Stimulated activated CD8-positive, alpha-beta memory T cell treated with anti-CD3 and anti-CD28 coated beads, Interleukin-12 subunit alpha, Interleukin-12 subunit beta, amount 100 ng/mL, for 1 hour (primary cell): Measurements from ENCODE around the gene CLCF1.

ENCODE experiments used
- DNase-seq: peaks from one replicate; pipeline ENCODE4 v3.0.0-alpha.2; 2020; ENCODE audit warnings: low read depth

Gene CLCF1

DNA sequence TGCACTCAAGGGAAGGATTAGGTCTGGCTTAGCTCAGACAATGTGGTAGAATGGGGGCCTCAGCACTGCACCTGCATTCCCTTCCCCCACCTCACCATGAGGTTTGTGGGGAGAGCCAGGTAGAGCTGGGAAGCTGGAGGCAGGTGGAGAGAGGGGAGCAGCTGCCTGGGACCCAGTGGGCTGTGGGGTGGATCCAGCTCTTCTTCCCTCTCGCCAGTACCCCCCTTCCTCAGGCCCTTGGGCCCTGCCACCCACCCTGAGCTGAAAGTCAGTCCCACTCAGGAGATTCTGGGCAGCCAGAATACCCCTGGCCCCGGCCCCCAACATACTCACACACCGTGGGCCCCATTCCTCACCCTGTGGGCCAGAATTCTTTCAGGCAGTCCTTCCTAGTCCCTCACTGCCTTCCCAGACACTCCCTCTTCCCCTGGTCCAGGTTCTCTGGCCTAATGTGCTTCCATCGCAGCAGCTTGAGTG lies 17.0 kb downstream of the CLCF1 start:
- no peak for DNase-seq

DNA sequence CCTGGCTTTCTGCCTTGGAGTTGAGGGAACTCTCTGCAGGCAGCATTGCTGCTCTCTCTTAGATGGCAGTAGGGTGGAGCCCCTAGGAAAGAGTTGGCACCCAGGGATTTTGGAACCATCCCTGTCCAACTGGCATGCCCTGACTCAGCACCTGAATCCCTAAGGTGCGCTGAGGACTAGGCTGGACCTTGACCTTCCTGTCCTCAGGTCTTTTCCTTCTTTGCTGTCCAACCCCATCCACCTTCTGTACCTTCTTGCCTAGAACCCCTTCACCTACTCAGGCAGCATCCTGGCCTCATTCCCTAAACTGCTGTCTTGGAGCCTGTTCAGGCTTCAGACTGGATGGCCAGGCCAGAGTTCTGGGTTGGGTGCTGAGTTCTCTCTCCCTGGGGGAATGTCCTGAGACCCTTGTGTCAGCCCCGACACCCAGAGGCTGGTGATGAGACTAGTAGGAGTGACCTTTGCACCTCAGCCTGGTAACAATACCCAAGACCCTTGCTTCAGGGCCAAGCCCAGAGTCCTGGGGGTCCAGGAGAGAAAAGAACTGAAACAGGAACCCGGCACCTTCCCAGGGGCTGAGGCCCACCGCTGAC lies 17.5 kb downstream of the CLCF1 start:
- no peak for DNase-seq

DNA sequence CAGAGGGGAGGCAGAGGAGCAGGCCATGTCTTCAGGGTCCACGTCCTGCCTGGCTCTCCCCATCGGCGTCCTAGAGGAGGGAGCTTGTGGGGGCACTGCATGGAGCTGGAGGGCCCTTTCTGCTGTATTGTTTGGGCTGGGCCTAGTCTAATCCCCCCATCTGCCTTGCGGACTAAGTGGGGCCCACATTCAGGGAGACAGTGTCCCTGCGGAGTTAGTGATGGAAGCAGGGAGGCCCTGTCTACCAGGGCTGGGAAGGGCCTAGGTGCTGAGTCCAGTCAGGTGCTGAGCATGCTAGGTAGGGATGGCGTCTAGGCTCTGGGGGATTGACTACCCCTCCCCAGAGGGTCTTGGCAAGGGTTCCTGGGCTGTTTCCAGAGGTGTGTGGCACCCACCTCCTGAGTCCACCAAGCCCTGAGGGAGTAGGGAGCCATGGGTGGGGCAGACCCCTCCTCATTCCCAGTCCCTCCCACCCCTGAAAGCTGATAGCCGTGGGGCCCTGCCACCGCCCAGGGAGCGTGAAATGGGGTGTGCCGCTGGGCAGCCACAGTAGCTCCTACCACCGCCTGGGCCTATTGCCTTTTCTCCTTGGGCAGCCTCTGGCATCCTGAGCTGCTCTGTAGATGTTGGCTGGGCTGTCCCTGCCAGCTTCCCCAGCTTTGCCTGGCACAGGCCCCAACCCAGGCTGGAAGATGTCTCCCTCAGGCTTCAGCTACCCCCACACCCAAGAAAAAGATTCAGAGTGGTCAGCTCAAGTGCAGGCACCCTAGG lies 18.2 kb downstream of the CLCF1 start:
- no peak for DNase-seq

DNA sequence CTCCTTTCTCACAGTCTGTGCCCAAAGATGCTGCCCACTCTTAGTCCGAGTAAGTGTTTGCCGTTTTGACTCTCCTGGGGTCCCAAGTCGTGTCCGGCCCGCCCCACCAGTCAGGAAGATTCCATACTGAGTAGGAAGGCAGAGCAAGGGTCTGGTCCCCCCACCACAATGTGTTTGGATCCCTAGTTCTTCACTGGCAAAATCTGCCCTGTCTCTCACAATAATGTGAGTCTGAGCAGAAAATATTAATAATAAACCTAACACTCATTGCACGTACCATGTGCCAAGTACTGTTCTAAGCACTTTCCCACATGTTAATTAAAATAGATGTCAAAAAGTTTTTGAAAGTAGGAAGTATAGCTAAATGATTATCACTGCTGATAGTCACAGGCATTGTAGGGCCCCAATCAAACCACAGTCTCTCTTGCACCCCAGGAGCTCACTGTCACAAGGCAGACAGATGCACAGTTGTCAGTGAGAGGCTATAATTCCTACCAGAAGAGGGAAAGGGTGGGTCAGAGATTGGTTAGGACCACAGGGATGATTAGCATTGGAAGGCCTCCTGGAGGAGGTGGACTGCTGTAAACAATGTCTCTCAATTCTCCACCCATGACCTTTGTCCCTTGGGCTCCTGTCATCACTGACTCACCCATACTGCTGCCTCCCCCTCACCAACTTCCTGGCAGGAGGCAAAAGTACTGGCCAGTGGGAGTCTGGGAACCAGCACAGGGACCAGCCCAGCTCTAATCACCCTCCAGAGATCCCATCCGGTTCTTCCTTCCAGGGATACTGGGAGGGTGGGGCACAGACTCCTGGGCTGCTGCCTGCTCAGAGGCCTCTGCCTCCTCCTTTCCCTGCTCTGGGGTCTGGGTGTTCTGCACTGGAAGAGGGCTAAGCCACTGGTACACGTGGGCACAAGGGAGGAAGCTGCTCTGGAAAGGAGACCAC lies 19.0 kb downstream of the CLCF1 start:
- no peak for DNase-seq

DNA sequence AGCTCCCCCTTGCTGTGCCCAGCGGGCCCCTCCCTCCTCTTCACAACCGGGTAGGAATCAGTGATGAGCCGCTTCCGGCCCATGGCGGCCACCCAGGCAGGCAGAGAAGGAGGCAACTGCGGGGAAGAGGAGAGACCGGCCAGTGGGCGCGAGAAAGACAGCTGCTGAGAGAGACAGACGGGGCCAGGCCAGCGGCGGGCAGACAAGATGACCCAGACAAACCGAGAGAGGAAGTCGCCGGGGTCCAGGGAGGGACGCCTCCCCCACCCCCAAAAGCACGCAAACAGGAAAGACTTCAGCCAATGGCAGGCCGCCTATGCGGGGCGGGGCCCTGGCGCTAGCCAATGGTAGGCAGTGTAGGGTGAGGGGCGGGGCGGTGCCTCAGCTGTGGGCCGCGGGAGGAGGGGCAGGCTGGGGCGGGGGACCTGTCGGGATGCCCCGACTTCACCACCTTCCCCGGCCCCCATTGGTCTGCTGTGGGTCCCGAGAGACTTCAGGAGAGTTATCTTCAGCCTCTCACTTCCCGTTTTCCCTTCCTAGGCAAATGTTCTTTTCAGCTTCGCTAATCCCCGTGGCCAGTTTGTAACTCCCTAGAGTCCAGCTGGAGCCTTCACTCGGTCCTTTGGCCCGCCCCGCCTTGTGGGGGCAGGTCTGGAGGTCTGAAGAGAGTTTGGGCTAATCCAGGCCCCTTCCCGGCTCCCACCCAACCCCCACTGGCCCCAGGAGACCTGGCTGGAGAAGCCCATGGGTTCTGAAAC lies 19.9 kb downstream of the CLCF1 start, which contains the start of gene POLD4:
Gene POLD4 (minus strand): TSS at position 230 of the 758 bp plus-strand sequence. CDS start 147 bp downstream, at position 83.
- peak; percentile 94 for DNase-seq

DNA sequence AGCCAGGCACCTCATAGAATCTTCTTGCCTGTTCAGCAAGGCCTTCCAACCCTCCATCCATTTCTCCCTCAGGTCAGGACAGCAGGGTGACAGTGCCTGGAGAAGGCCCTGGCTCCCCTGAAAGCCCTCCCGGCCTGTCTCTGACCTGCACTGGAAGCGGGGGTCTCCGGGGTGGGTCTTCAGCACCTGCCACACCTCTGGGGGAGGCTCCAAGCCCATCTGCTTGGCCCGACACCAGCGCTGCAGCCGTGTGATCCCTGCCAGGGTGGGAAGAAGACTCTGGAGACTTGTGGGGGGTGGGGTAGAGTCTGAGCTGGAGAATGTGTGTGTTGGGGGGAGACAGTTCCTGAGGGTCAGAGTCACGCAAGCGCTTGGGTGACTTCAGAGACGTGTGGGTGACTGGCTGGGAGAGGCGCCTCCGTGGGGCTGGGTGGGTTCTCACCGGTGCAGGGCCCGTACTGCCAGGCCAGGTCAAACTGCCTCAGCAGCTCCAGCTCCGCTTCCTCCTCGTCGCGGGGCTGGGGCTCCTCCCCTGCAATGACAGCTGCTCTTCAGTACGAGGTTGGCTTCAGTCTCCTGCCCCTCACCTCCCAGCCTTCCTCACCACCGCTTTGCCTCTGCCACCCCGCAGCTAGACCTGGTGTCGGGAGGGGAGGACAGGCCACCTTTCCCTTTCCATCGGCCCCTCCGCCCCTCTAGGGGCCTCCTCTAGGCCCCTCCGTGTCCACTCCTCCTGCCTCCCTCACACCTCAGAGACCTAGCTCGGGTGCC lies 20.7 kb downstream of the CLCF1 start:
- no peak for DNase-seq

DNA sequence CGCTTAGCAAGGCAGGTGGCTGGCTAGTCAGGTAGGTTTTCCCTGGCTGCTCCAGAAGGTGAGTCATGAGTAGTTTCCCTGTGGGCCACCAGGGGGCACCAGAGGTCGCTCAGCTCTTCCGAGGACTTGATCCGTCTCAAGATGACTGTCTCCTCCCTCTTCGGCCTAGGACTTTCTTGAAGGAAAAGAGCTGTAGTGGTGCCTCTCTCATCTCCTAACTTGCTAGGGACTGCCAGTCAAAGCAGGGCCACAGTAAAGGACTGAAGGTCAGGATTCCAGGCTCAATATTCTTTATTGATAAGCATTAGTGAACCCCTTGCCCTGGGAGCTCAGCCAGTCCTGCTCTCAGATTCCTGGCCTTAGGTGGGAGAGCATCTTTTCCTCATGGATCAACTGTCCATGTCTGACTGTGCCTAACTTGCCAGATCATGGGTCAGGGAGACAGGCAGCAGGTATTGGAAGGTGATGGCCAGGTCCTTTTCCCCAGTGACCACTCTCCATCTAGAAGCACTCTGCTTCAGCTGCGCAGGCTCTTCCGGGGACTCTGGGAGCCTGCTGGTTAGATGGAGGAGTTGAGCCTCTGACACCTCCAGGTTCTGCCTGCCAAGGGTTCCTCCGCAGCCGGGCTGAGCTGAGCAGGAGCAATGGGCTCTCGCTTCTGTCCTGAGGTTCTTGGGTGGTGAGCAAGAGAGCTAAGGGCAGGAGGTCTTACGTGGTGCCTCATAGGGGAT lies 22.0 kb downstream of the CLCF1 start:
- peak; percentile 51 for DNase-seq

DNA sequence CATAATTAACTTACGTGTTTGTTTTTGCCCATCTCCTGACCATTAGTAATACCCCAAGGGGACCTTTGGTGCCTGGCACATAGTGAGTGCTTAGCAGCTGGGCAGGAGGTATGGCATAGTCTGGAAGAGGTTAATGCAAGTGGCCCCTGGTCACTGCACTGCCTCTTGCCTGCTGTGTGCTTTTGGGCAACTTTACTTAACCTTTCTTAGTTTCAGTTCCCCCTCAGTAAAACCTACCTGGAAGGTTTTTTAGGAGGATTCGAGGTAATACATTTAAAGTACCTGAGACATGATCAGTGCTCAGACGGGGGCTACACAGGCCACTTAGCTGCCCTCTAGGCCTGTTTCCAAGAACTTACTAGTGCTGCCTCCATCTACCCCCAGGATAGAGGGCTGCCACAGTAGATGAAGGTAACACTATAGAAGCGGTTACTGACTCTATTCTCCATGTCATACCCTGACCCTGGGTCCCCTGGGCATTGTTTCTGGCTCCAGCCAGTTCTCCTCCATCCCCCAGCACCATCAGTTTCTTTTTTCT lies 23.4 kb downstream of the CLCF1 start:
- no peak for DNase-seq

DNA sequence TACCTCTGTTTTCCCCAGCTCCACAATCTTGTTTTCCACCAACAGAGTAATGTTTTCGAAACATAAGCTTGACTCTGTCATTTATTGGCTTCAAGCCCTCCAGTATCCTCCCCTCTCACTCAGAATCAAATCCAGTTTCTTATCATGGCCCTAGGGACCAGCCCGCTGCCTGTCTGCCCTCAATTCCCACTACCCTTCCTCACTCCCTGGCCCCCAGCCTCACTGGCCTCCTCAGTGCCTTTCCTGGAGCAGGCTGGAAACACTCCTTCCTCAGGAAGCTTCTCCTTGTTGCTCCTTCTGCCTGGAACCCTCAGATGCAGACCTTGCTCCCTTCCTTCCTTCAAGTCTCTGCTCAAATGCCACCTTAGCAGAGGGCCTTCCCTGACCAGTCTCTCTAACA lies 23.9 kb downstream of the CLCF1 start:
- no peak for DNase-seq

DNA sequence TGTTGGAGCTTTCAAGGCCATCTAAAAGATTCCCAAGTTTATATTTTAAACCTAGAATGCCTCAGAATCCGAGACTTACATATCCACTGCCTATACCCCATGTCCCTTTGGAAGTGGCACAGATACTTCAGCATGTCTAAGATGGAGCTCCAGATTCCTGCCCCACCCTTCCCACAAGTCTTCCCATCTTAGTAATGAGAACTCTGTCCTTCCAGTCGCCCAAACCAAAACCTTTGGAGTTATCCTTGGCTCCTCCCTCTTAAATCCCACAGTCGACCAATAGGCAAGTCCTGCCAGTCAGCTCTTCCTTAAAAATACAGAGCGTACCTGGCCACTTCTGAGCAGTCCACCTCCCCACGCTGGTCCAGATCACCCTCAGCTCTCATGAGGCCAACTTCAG lies 24.4 kb downstream of the CLCF1 start:
- DNase-seq = no peak

DNA sequence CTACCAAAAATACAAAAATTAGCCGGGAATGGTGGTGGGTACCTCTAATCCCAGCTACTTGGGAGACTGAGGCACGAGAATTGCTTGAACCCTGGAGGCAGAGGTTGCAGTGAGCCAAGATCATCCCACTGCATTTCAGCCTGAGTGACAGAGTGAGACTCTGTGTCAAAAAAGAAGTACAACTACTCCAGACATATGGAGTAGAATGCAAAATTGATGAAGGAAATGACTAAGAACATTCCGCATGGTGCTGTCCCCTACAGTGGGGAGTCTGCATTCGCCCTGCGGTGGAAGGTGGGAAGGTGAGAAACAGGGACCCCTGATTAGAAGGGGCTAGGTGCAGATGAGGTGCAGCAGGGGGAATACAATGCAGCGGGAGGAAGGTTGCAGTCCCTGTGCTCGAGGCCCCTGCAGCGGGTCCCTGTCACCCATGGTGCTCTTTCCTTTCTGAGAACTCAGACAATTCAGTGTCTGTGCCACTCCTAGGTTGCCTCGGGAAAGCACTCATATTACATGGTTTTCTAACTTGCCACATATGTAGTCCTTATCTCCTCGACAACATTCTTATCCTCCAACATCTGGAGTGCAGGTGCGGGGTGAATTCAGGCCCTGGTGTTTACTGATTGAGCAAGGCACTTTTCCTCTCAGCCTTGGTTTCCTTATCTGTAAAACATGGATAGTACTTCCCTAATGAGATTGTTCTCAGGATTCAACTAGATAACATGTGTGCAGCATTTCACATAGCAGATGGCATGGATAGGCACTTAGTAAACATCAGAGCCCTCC lies 25.2 kb downstream of the CLCF1 start:
- DNase-seq = no peak

DNA sequence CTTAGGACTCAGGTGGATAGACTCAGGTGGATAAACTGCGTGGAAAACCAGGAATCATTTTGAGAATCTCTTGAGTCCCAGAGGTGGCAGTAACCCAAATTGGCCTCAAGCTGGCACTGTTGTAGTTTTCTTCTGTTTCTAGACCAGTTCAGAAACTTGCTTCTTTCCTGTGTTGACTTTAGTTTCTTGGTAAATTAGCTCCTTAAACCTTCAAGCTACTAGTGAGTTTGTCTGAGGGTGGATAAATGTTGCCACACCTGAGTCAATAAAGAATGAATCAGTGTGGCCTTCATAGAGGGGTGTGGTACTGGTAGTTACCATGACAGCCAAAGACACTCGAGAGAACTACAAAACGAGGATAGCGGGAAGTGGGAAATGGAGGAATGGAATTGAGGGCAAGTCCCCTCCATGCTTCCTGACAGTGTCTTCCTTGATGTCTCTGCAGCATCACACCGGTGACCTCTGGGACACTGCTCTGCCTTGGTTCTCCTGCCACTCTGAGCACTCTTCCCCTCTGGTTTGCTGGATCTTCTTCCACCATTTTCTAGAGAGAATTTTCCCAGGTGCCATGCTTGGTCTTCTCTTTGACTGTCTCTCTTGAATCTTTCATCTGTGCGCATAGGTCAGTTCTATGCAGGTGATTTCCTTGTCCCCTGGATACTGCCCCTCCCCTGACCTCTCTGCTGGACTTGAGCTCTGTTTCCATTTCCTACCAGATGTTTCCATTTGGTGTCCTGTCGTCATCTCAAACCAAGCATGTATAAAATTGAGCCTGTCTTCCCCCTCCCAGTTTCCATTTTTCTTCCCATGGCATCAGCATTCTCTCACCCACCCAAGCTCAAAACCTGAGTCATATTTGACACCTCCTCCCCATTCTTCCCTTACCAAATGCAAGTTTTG lies 27.2 kb downstream of the CLCF1 start:
- no peak for DNase-seq

DNA sequence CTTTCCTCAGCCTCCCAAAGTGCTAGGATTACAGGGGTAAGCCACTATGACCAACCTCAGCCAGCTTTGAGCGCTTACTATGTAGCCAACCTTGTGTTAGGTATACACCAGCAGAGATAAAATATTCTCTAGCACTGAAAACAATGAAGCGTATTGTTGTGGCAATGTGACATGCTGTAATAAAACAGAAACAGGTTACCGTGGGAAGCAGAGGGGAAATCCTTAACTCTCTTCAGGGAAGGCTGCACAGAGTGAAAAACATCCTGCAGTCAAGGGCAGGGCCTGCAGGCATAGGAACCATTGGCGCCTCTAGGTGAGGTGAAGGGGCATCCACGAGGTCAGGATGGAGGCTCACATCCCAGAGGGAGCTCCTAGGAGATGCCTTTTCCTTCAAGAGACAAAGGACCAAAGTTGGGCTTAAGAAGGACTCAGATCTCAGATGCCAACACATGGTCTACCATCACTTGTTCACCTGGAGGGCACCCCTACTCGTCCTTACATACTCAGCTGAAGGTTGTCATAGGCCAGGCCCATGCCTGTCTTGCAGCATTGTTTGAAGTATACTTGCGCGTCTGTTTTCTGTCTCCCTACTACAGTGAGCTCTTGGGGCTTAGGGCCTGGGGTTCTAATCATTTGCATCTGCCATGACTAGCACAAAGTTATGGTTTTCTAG lies 28.0 kb downstream of the CLCF1 start:
- no peak for DNase-seq

DNA sequence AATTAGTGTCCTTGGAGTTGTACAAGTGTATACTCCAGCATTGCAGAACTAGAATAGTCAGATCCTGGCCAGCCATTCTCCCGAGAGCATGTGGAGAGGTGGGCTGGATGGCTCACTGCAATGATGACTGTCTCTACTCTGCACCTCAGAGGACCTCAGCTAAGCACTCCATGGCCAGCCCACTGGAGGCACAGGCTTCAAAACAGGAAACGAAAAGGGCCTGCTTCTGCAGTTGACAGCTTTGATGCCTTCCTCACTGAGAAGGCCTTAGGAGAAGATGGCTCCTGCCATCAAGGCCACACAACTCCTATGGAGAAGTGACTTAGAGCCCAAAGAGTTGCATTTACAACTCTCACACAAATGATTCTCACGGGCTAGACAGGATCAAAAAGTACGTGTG lies 29.1 kb downstream of the CLCF1 start:
- DNase-seq = no peak

DNA sequence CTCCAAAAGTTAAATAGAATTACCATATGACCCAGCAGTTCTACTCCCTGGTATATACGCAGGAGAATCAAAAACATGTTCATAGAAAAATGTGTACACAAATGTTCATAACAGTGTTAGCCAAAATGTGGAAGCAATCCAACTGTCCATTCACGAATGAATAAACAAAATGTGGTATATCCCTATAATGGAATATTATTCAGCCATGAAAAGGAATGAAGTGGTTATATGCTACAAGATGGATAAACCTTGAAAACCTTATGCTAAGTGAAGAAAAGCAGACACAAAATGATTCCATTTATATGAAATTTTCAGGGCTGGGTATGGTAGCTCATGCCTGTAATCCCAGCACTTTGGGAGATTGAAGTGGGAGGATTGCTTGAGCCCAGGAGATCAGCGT lies 36.1 kb downstream of the CLCF1 start:
- no peak for DNase-seq

DNA sequence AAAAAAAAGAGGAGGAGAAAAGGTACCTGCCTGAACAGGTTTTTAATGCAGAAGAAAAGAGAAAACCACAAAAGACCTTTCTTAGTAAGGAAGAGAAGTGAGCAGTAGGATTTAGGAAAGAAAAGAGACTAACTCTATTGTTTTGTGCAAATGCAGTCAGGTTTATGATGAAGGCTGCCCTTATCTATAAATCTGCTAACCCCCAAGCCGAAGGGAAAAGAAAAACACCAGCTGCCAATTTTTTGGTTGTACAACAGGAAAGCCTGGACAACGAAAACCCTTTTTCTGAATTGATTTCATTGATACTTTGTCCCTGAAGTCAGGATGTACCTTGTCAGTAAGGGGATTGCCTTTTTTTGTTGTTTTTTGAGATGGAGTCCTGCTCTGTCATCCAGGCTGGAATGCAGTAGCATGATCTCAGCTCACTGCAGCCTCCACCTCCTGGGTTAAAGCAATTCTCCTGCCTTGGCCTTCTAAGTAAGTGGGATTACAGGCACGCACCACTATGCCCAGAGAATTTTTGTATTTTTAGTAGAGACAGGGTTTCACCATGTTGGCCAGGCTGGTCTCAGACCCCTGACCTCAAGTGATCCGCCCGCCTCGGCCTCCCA lies 41.2 kb downstream of the CLCF1 start:
- no peak for DNase-seq

DNA sequence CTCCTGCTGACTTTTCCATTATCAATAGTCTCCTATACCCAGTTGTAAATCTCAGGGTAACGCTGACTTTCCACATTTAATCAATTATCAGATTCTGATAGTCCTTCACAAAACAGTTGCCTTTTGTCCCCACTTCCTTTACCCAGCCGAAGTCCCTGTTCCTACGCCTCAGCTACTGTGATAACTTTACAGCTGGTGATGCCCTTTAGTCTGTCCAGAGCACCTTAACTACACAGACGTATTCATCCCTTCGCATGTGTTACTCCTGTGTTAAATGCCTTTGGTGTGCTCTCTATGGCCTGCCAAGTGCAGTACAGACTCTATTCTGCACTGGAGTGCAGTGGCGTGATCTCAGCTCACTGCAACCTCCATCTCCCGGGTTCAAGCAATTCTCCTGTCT lies 49.9 kb downstream of the CLCF1 start:
- no peak for DNase-seq
